GM12874 (cell line): ENCODE measurements around the gene LRRIQ3.

Source experiments
- TF ChIP-seq, protein P1 (sequence below): IDR thresholded peaks from 2 replicates; pipeline ENCODE4 v1.5.1; 2011; ENCODE audit warnings: low read depth, mild to moderate bottlenecking, control low read depth, low read length, moderate library complexity; ENCODE audit not compliant: insufficient read depth

LRRIQ3 gene

DNA sequence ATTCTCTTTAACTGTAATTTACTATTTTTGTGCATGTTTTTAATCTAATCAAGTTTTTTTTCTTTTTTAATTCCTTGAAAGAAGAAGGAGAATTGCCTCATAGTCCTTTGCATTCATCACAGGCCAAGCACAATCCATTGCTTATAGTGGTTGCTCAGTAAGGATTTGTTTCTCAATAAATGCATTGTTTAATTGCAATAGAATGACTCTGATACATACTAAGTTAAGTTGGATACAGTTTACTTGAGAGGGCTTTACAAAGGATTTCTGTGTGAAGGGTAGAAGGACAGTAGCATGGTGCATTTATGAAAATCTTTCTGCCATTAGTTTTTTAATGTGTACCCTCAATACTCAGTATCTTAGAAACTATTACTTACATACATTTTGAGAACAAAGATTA is 186.2 kb downstream of the LRRIQ3 start:
- TF ChIP-seq, protein P1, sequence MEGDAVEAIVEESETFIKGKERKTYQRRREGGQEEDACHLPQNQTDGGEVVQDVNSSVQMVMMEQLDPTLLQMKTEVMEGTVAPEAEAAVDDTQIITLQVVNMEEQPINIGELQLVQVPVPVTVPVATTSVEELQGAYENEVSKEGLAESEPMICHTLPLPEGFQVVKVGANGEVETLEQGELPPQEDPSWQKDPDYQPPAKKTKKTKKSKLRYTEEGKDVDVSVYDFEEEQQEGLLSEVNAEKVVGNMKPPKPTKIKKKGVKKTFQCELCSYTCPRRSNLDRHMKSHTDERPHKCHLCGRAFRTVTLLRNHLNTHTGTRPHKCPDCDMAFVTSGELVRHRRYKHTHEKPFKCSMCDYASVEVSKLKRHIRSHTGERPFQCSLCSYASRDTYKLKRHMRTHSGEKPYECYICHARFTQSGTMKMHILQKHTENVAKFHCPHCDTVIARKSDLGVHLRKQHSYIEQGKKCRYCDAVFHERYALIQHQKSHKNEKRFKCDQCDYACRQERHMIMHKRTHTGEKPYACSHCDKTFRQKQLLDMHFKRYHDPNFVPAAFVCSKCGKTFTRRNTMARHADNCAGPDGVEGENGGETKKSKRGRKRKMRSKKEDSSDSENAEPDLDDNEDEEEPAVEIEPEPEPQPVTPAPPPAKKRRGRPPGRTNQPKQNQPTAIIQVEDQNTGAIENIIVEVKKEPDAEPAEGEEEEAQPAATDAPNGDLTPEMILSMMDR = no peak

DNA sequence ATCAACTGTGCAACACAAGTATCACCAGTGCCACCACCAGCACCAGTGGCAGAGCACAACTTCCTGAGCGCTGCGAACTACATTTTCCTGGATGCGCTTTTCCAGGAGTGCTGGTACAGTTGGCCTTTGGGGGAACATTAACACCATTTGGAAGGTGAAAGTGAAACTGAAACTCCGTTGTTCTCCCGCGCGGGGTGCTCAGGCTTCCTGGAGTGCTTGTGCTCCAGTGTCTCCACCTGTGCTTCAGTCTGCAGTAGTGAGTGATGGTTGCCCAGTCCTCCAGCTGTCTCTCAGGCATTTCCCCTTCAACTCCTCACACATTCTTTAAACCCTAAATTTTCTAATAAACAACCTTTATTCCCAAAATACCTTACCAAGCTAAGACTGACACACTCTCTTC is 187.8 kb downstream of the LRRIQ3 start:
- TF ChIP-seq, protein P1 = no peak

DNA sequence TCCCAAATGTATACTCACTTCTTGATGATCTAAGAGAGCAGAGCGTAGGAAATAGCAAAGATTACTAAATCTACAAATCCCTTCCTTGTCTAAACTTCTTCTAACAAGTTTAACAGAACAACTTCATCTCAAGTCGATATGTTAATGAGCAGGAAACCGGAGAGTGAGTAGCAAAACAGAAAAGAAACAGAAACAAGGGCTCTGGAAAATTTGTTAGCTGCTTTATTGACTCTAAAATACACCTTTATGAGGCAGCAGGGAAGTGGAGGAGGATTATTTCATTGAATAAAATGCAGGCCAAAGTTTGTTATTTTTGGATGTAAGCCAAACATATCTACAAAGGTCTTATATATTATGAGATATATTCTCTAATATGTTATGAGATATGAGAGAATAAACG is 192.4 kb downstream of the LRRIQ3 start:
- TF ChIP-seq, protein P1 = no peak

DNA sequence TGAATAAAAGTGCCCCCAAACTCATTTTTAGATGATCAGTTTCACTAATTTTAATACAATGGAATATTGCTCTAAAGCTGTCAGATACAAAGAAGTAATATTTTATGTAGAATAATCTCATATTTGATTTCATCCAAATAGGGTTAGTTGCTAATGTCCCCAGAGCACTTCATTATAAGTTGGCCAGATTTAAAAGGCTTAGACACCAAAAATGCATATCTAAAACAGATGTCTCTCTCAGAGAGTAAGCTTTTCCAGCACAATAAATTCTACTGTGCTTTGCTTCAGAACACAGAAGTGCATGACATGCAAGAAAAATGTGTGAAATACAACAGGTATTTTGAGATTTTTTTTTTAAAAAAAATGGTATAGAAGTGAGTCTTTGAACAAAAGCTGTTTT is 194.2 kb downstream of the LRRIQ3 start:
- TF ChIP-seq, protein P1 = no peak

DNA sequence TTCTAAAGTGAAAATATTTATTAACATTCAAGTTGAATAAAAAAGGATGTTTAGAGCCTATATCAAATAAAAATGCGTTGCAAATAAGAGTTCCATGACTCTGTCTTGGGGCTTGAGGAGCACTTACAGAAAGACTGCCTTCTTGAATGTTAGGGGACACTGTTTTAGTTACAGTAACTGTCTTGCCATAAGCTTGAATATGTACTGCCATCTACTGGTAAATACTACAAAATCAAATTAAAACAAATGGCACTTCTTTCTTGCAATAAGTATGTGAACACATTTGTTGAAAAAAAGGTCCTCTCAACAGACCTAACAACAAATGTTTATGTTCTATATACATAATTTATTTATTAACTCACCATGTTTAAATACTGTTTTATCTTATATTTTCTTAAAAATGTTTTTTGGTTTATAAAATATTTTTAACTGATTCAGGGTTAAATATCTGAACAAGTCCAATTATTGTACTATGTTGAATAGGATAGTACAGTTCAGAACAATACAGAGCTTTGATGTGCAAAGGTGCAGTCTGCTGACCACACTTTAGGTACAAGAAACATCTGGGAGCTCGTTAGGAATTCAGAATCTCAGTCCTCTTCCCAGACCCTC is 199.5 kb downstream of the LRRIQ3 start:
- TF ChIP-seq, protein P1 = 0 out of 2 replicates have a peak, but pooled peaks have one; percentile 12

DNA sequence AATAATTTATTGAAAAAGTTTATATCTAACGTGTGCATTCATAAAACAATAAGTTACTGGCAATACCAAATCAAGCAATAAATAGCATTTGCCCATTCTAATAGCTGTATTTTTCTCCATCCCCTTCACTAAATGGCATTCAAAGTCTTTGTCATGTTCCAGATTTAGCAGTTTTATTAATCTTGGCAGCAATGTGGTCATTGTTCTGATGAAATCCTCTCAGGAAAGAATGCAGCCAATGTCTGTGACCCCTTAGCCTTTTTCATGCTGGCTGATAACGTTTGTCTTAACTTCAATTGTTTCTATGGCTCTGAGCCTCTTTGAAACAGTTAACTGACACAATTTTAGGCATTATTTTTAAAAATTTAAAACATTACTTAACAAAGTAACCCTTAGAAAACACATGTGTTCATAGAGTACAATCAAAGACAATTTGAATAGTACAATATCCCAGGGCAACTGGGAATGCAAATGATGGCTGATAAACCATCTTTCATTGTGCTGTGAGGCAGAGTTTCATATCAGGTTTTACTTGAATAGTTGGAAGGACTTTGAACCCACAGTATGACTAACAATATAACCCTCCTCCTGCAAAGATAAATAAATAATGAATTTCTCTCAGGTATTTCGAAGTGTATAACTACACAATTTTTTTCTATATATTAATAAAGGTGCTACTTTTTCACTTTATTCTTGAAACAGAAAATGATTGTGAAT is 217.5 kb downstream of the LRRIQ3 start:
- TF ChIP-seq, protein P1 = no peak

DNA sequence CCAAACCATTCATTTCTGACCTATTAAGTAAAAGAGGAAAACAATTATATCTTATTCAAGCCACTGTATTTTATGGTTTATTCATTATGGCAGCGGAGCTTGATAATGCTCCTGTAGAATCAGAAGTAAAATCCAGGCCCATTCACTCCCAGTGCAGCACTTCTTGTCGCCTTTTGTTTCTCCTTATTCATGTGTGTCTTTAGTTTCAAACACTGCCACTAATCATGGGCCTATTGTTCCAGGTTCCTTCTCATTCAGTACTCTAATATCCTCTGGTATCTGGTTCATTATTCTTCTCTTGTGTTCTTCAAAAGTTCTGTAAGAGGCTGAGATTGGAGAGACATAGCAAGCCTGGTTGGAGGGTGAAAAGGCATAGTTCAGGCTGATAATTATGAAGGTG is 218.3 kb downstream of the LRRIQ3 start:
- TF ChIP-seq, protein P1 = no peak
